HG02678 (cell line): ENCODE measurements around the gene ELK3.

Experiments
- ATAC-seq: cut with Tn5 transposase; IDR thresholded peaks from one replicate; pipeline ENCODE4 v1.9.1; 2021; ENCODE audit warnings: mild to moderate bottlenecking, moderate library complexity; ENCODE audit not compliant: unreplicated experiment

ELK3 gene

GRCh38 chr12:96193725-96194575, at the start of gene ELK3:
TSS of gene ELK3 (plus strand) at chr12:96194375.
- ATAC-seq, result peak; percentile 53

- no peak for ATAC-seq
These were observed 47.4 kb upstream of the ELK3 start for GRCh38 chr12:96146747-96147146.

GRCh38 chr12:96150442-96150841, 43.7 kb upstream of the ELK3 start:
- ATAC-seq, result no peak

- no peak for ATAC-seq
These were observed 42.0 kb upstream of the ELK3 start for GRCh38 chr12:96152164-96152563.

- ATAC-seq, result no peak
These were observed 40.9 kb upstream of the ELK3 start for GRCh38 chr12:96153131-96153725.

GRCh38 chr12:96155181-96155580, 39.0 kb upstream of the ELK3 start:
- ATAC-seq, result no peak

GRCh38 chr12:96155781-96156180, 38.4 kb upstream of the ELK3 start:
- ATAC-seq, result no peak

GRCh38 chr12:96156211-96156610, 38.0 kb upstream of the ELK3 start:
- ATAC-seq, result no peak

- no peak for ATAC-seq
These were observed 36.7 kb upstream of the ELK3 start for GRCh38 chr12:96157427-96157826.

GRCh38 chr12:96164951-96165811, 29.0 kb upstream of the ELK3 start:
- ATAC-seq, result no peak

- no peak for ATAC-seq
These were observed 27.4 kb upstream of the ELK3 start for GRCh38 chr12:96166765-96167164.

- no peak for ATAC-seq
These were observed 26.7 kb upstream of the ELK3 start for GRCh38 chr12:96167492-96167891.

- no peak for ATAC-seq
These were observed 23.8 kb upstream of the ELK3 start for GRCh38 chr12:96170328-96170727.

- no peak for ATAC-seq
These were observed 23.4 kb upstream of the ELK3 start for GRCh38 chr12:96170762-96171161.

GRCh38 chr12:96171905-96172304, 22.3 kb upstream of the ELK3 start:
- ATAC-seq, result no peak

GRCh38 chr12:96172981-96173380, 21.2 kb upstream of the ELK3 start:
- ATAC-seq, result no peak

- no peak for ATAC-seq
These were observed 17.6 kb upstream of the ELK3 start for GRCh38 chr12:96176575-96176974.

- peak; percentile 50 for ATAC-seq
These were observed 17.2 kb upstream of the ELK3 start for GRCh38 chr12:96177013-96177412.

GRCh38 chr12:96183734-96184370, 10.3 kb upstream of the ELK3 start:
- no peak for ATAC-seq

GRCh38 chr12:96185914-96186313, 8.3 kb upstream of the ELK3 start:
- no peak for ATAC-seq
